MCF 10A (cell line): Measurements from ENCODE around the gene AKR1E2. TPM values are rescaled to one million over a fixed set of nuclear protein-coding genes. Genes with fewer than 3 reads are reported as not detected.

Source experiments
- BruUV-seq: library from RNA; stranded (reverse); fragments of 400-500 nt; replicated peaks from 2 replicates; lab custom pipeline; 2021; lab: Mats Ljungman, UMichigan
- CTCF ChIA-PET: fragments of 300-600 bp; sonication (Branson Sonifier 250); formaldehyde crosslinking; extraction: SDS; loops from one replicate; lab custom pipeline; 2021; ENCODE audit warnings: antibody characterized with exemption, inconsistent platforms; lab: Yijun Ruan, JAX
- POLR2A ChIA-PET: fragments of 300-600, 350-650 bp; sonication (Branson Sonifier 250); formaldehyde crosslinking; extraction: SDS; loops from one replicate; lab custom pipeline; 2020; ENCODE audit warnings: antibody characterized with exemption, inconsistent platforms; lab: Yijun Ruan, JAX
- DNase-seq: peaks from one replicate; pipeline ENCODE4 v3.0.0-alpha.2; 2018; ENCODE audit not compliant: unreplicated experiment
- H3K27ac Mint-ChIP-seq: one replicate; pipeline ENCODE4 v1.8.0; 2022; ENCODE audit warnings: mild to moderate bottlenecking, low read depth, mixed read lengths; ENCODE audit not compliant: unreplicated experiment
- H3K27me3 Mint-ChIP-seq: one replicate; pipeline ENCODE4 v1.8.0; 2022; ENCODE audit warnings: mixed read lengths; ENCODE audit not compliant: insufficient read depth, unreplicated experiment
- H3K36me3 Mint-ChIP-seq: one replicate; pipeline ENCODE4 v1.8.0; 2022; ENCODE audit warnings: mild to moderate bottlenecking, moderate library complexity, mixed read lengths; ENCODE audit not compliant: insufficient read depth, unreplicated experiment
- H3K4me1 Mint-ChIP-seq: one replicate; pipeline ENCODE4 v1.8.0; 2022; ENCODE audit warnings: mixed read lengths; ENCODE audit not compliant: insufficient read depth, unreplicated experiment
- H3K4me3 Mint-ChIP-seq: one replicate; pipeline ENCODE4 v1.8.0; 2022; ENCODE audit warnings: mild to moderate bottlenecking, moderate library complexity, mixed read lengths; ENCODE audit not compliant: unreplicated experiment
- H3K9me3 Mint-ChIP-seq: one replicate; pipeline ENCODE4 v1.8.0; 2022; ENCODE audit warnings: mixed read lengths; ENCODE audit not compliant: unreplicated experiment
- CTCF ChIP-seq: fragments of 200-600 bp; IDR thresholded peaks from one replicate; pipeline ENCODE4 v1.8.0; 2022; ENCODE audit warnings: antibody characterized with exemption, mild to moderate bottlenecking; ENCODE audit not compliant: unreplicated experiment
- intact Hi-C: fragments of 100-400 bp; cut with micrococcal nuclease; formaldehyde crosslinking; loops from 2 replicates; pipeline ENCODE4 v1.14.1; 2022
- total RNA-seq: library from RNA; stranded (reverse); gene quantifications from 2 replicates; pipeline ENCODE4 v1.2.3, GENCODE V29; 2022

Gene AKR1E2
- total RNA-seq, 1 experiment from 2014 or later = not detected

DNA sequence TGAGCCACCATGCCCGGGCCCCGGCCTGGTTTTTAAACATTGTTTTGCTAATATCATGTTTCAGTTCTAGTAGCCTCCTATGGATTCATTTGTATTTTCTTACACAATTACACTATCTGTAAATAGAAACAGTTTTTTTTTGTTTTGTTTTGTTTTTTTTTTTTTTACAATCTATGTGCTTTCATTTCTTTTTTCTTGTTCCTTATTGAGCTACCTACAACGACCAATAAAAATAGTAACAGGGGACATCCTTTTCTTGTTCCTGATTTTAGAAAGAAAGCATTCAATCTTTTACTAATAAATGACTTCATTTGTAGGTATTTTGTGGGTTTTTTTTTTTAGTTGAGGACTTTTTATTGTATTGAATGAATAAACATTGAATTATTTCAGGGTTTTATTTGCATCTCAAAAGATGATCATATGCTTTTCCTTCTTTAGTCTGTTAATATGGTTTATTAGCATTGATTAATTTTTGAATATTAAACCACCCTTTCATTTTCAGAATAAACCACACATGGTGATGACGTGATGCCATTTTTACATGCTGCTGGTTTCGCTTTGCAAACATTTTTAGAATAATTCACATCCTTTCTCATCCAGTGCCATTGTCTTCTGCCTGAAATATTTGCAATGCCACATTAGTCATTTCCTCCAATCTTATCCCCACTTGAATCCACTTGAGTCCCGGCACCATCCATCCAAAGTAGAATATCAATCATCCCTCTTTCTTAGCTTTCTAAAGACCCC lies 18.1 kb upstream of the AKR1E2 start:
- H3K27ac Mint-ChIP-seq = peak overlapping the region; percentile 9
- BruUV-seq = no TSS peak
- no peak overlapping the region for H3K4me3 Mint-ChIP-seq
- no peak for TF ChIP-seq CTCF
- H3K9me3 Mint-ChIP-seq = no peaks in the 10 kb centered on the region
- peak; percentile 49 for DNase-seq
- no peaks in the 10 kb centered on the region for H3K36me3 Mint-ChIP-seq
- H3K27me3 Mint-ChIP-seq = no peaks in the 10 kb centered on the region
- CTCF ChIA-PET = interaction anchor here (1.4 kb wide), 1 partner anchor 7 kb away, joined by 4 read pairs; no protein-coding TSS in a partner anchor
- POLR2A ChIA-PET = interaction anchor here (0.9 kb wide), 1 partner anchor 275 kb away, joined by 3 read pairs; no protein-coding TSS in a partner anchor
- intact Hi-C loops = no loop called here
- peaks cover 17% of the 10 kb centered on the region for H3K4me1 Mint-ChIP-seq

- Mint-ChIP-seq H3K9me3 (no peaks in the 10 kb centered on the region), H3K4me3 (no peak overlapping the region), H3K27me3 (no peaks in the 10 kb centered on the region), H3K4me1 (peaks cover 19% of the 10 kb centered on the region), H3K27ac (no peak overlapping the region), H3K36me3 (no peaks in the 10 kb centered on the region)
- intact Hi-C loops = no loop called here
- POLR2A ChIA-PET = interaction anchor here (0.9 kb wide), 1 partner anchor 276 kb away, joined by 3 read pairs; no protein-coding TSS in a partner anchor
- no TSS peak for BruUV-seq
- TF ChIP-seq CTCF = no peak
- CTCF ChIA-PET = no interaction called here
- no peak for DNase-seq
These were observed 16.9 kb upstream of the AKR1E2 start for GRCh38 chr10:4809156-4809555.

DNA sequence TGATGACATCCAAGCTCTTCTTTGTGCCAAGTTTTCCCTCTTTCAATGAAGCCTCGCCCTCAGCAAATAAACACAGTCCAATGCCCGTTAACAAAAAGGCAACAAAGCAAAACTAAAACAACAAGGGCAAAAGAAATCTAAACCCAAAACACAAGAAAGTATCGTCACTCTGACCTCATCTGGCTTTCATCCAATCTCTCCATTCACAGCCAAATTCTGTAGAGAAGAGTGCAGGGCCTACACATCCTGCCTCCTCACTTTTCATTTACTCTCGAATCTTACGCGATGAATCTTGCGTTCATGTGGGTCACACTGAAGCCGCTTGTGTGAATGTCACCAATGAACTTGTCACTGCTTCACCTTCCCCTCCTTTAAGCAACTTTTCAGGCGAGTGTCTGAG lies 15.9 kb upstream of the AKR1E2 start:
- peak; percentile 16 for DNase-seq
- ChIA-PET POLR2A (no interaction called here), CTCF (interaction anchor here (0.7 to 1.2 kb wide), 3 partner anchors 467 to 483 kb away, joined by 3 to 5 read pairs (median 4); no protein-coding TSS in a partner anchor)
- peak overlapping the region; percentile 40 for H3K27ac Mint-ChIP-seq
- no peaks in the 10 kb centered on the region for H3K36me3 Mint-ChIP-seq
- TF ChIP-seq CTCF = no peak
- peaks cover 19% of the 10 kb centered on the region for H3K4me1 Mint-ChIP-seq
- no peaks in the 10 kb centered on the region for H3K9me3 Mint-ChIP-seq
- no peak overlapping the region for H3K4me3 Mint-ChIP-seq
- no TSS peak for BruUV-seq
- no peaks in the 10 kb centered on the region for H3K27me3 Mint-ChIP-seq
- intact Hi-C loops = no loop called here

DNA sequence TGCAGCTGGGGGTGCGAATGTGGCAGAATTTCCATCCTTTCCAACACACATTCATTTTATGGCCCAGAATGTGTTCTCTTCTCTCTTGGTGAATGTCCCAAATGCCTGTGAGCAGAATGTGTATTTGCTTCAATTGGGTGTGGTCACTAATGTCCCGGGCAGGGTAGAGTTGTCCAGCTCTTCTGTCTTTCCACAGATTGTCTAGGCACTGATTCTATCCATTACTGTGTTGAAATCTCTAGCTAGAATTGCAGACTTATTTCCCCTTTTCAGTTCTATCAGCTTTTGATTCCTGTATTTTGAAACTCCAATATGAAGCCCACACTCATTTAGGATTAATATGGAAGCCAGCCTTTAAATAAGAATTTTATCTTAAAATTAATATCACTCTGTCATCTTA lies 14.0 kb upstream of the AKR1E2 start:
- no peaks in the 10 kb centered on the region for H3K27me3 Mint-ChIP-seq
- no TSS peak for BruUV-seq
- DNase-seq = no peak
- no peaks in the 10 kb centered on the region for H3K9me3 Mint-ChIP-seq
- H3K36me3 Mint-ChIP-seq = no peaks in the 10 kb centered on the region
- no peak for TF ChIP-seq CTCF
- H3K4me1 Mint-ChIP-seq = peaks cover 19% of the 10 kb centered on the region
- H3K4me3 Mint-ChIP-seq = no peak overlapping the region
- ChIA-PET POLR2A (interaction anchor here (0.6 to 0.7 kb wide), 3 partner anchors 708 to 988 kb away, joined by 3 read pairs; no protein-coding TSS in a partner anchor), CTCF (interaction anchor here (0.7 to 1.2 kb wide), 2 partner anchors 37 to 814 kb away, joined by 3 read pairs; no protein-coding TSS in a partner anchor)
- no peak overlapping the region for H3K27ac Mint-ChIP-seq
- intact Hi-C loops = no loop called here
